ENCODE measurements around the gene SNCB.

- no peak for TF ChIP-seq CTCF (IDR thresholded peaks at IDR 0.05)
- no peak for TF ChIP-seq ZFX (IDR thresholded peaks at IDR 0.05; ENCODE audit: borderline replicate concordance)
Measured at GRCh38 chr5:176639208-176639607, 8.9 kb upstream of the SNCB start.

All from 22Rv1 (cell line).